Measurements from ENCODE around the gene STK36.
A peak's percentile ranks its signal among the peaks of the same experiment; 100 is the strongest.
"Not testable (repeated sequence)": the region's sequence is repeated elsewhere in the genome, so short reads cannot be mapped to it uniquely, and the experiment has no call there.

The STK36 gene

DNA sequence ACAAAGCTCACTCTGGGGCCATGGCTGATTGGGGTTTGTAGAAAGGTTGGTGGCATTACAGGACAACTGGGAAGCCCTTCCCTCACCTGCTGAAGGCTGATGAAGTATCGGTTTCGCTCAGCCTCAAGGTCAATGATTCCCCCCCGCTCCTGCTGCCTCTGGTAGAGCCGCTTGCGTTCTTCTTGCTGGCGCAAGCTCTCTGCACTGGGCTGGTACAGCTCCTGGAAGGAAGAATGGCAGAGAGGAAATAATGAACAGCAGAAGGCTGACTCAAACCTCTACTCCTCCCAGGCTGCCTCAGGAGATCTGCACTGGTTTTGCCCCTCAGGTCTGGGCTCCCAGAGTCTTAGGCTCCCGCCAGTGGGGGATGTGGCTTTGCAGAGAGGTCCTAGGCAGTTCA is 7.2 kb upstream of the STK36 start:
- peaks cover 16% of the 10 kb centered on the region for H3K36me3 ChIP-seq (ENCODE audit: control insufficient read depth, insufficient read depth, low read length)

DNA sequence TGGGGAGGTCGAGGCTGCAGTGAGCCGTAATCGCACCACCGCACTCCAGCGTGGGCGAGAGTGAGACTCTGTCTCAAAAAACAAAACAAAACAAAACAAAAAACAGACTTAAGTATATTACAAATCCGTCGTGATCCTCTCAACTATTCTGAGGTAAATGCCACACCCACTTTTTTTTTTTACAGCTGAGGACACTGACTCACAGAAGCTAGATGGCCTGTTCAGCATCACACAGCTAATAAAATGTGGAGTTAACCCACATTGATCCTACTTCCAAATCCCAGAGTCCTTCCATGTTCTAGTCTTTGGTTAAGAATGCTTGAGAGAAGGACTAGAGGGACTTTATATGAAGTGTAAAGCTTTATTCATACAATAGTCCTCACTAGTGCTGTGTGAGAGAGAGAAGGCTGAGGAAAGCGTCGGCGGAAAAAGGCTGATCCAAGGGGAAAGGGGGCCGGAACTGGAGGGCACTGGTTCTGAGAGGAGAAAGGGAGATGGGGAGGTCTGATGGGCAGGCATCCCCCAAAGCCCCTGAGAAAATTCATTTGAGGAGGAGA is 711 bp upstream of the STK36 start:
- Histone ChIP-seq H3K4me1 (ENCODE audit: control insufficient read depth, insufficient read depth, low read length) (peaks cover 3% of the 10 kb centered on the region), H3K4me3 (ENCODE audit: low read length) (peak overlapping the region; percentile 86), H3K9me3 (ENCODE audit: control insufficient read depth, low read length) (no peaks in the 10 kb centered on the region), H3K36me3 (ENCODE audit: control insufficient read depth, insufficient read depth, low read length) (peaks cover 3% of the 10 kb centered on the region), H3K27me3 (ENCODE audit: control insufficient read depth, insufficient read depth, low read length) (no peaks in the 10 kb centered on the region), H3K9ac (ENCODE audit: low read length) (peak overlapping the region; percentile 67)

More for the DNA sequence above, 7.2 kb upstream of the STK36 start:
- no peaks in the 10 kb centered on the region for H3K4me1 ChIP-seq (ENCODE audit: control insufficient read depth, insufficient read depth, low read length)
- no peaks in the 10 kb centered on the region for H3K9me3 ChIP-seq (ENCODE audit: control insufficient read depth, low read length)
- H3K9ac ChIP-seq (ENCODE audit: low read length), result no peak overlapping the region
- H3K27me3 ChIP-seq (ENCODE audit: control insufficient read depth, insufficient read depth, low read length), result no peaks in the 10 kb centered on the region
- no peak overlapping the region for H3K4me3 ChIP-seq (ENCODE audit: low read length)

DNA sequence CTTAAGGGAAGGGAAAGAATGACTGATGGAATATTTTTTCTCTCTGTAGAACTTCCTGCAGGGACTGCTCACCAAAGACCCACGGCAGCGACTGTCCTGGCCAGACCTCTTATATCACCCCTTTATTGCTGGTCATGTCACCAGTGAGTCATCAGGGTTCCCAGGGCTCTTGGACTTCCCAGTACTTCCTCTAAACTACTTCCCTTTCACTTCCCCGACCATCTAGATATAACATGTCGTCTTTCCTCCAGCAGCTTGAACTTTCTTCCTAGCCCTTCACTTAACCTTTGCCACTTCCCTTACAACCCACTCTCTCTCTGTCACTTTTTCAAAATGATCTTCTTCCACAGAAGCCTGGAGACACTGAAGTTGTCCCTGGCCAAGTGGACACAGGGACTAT is 7.2 kb downstream of the STK36 start:
- Histone ChIP-seq H3K9me3 (ENCODE audit: control insufficient read depth, low read length) (no peaks in the 10 kb centered on the region), H3K27me3 (ENCODE audit: control insufficient read depth, insufficient read depth, low read length) (no peaks in the 10 kb centered on the region), H3K4me3 (ENCODE audit: low read length) (no peak overlapping the region), H3K4me1 (ENCODE audit: control insufficient read depth, insufficient read depth, low read length) (no peaks in the 10 kb centered on the region), H3K9ac (ENCODE audit: low read length) (no peak overlapping the region), H3K36me3 (ENCODE audit: control insufficient read depth, insufficient read depth, low read length) (peaks cover 7% of the 10 kb centered on the region)

DNA sequence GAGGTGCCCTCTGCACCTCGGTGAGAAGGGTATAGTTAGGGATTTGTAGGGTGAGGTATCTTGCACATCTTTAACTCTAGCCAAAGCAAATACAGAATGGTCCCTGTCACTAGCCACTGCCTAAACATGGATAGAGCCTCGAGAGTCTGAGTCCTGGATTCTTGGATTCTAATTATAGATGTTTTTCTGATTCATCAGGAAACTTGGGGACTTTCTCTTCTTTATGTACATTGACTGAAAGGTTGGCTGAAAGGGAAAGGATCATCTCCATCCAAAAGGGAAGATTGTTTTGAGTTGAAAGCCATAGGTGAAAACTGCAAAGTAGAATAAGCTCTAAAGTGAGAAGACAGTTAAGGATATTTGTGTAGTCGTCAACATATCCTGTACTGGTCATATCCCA is 8.2 kb downstream of the STK36 start:
- peaks cover 7% of the 10 kb centered on the region for H3K36me3 ChIP-seq (ENCODE audit: control insufficient read depth, insufficient read depth, low read length)
- H3K4me1 ChIP-seq (ENCODE audit: control insufficient read depth, insufficient read depth, low read length), result no peaks in the 10 kb centered on the region
- H3K27me3 ChIP-seq (ENCODE audit: control insufficient read depth, insufficient read depth, low read length), result no peaks in the 10 kb centered on the region
- H3K9ac ChIP-seq (ENCODE audit: low read length), result no peak overlapping the region
- H3K9me3 ChIP-seq (ENCODE audit: control insufficient read depth, low read length), result no peaks in the 10 kb centered on the region
- H3K4me3 ChIP-seq (ENCODE audit: low read length), result no peak overlapping the region

DNA sequence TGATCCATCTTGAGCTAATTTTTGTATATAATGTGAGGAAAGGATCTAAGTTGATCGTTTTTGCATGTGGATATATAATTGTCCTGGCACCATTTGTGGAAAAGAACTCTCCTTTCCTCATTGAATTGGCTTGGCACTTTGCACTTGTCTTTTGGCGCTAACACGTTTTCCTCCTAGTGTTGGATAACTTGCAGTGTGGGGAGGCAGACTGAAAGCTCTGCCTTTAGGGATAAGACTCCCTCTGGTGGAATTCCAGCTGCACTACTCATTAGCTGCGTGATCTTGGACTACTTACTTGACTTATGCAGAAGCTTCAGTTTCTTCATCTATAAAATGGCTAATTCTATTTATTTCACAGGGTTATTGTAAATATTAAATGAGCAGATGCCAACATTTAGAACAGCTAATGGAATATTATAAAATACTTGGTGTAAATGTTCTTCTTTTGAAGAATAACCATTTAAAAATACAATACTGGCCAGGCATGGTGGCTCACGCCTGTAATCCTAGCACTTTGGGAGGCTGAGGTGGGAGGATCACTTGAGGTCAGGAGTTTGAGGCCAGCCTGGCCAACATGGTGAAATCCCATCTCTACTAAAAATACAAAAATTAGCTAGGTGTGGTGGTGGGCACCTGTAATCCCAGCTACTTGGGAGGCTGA is 15.6 kb downstream of the STK36 start:
- H3K27me3 ChIP-seq (ENCODE audit: control insufficient read depth, insufficient read depth, low read length); H3K4me1 ChIP-seq (ENCODE audit: control insufficient read depth, insufficient read depth, low read length); H3K4me3 ChIP-seq (ENCODE audit: low read length); H3K9me3 ChIP-seq (ENCODE audit: control insufficient read depth, low read length); H3K36me3 ChIP-seq (ENCODE audit: control insufficient read depth, insufficient read depth, low read length); H3K9ac ChIP-seq (ENCODE audit: low read length): not testable (repeated sequence)

DNA sequence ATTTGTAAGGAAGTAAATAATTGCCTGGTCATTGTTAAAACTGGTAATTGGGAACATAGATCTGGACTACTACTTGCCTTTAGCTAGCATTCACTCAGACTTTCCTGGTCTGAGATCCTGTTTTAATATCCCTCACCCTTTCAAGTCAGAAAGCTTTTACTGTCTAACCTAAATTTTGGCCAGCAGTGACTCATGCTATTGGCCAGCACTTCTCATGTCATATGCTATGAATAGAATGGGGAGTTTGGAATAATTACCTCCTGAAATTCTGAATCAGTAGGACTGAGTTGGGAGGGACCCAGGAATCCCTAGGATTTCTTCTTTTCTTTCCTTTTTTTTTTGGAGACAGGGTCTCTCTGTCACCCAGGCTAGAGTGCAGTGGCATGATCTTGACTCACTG is 19.3 kb downstream of the STK36 start:
- Histone ChIP-seq H3K27me3 (ENCODE audit: control insufficient read depth, insufficient read depth, low read length) (no peaks in the 10 kb centered on the region), H3K9ac (ENCODE audit: low read length) (no peak overlapping the region), H3K9me3 (ENCODE audit: control insufficient read depth, low read length) (no peaks in the 10 kb centered on the region), H3K4me3 (ENCODE audit: low read length) (no peak overlapping the region), H3K4me1 (ENCODE audit: control insufficient read depth, insufficient read depth, low read length) (no peaks in the 10 kb centered on the region), H3K36me3 (ENCODE audit: control insufficient read depth, insufficient read depth, low read length) (peaks cover 8% of the 10 kb centered on the region)

DNA sequence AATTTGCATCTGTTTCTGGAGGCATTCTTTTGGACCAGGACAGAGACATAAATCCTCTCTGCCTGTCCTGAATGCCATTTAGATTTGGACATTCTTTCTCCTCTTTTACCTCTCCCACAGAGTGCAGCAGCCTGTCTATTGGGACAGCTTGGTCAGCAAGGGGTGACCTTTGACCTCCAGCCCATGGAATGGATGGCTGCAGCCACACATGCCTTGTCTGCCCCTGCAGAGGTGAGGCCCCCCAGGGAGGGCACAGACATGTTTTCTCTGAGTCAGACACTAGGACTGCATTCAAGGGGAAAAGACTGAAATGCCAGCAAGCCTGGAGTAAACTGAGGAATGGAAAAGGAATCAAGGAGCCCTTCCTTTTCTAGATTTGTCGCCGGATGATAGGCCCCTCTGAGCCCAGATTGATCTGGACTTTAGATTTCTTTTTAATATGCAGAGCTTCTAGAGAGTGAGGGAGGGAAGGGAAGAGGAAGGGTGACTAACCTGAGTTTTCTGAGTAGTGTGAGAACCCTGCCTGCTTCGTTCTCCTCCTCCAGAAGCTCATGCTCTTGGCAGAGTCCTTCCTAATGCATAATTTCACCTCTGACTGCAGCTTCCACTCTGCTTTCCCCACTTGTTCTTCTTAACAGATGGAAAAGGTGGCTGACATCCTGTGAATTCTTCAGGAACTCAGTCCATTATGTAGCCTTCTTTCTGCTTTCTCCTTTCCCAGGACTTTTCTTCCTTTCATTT is 22.7 kb downstream of the STK36 start:
- H3K27me3 ChIP-seq (ENCODE audit: control insufficient read depth, insufficient read depth, low read length), result no peaks in the 10 kb centered on the region
- no peaks in the 10 kb centered on the region for H3K9me3 ChIP-seq (ENCODE audit: control insufficient read depth, low read length)
- H3K9ac ChIP-seq (ENCODE audit: low read length), result no peak overlapping the region
- H3K4me3 ChIP-seq (ENCODE audit: low read length), result no peak overlapping the region
- H3K36me3 ChIP-seq (ENCODE audit: control insufficient read depth, insufficient read depth, low read length), result peaks cover 8% of the 10 kb centered on the region
- no peaks in the 10 kb centered on the region for H3K4me1 ChIP-seq (ENCODE audit: control insufficient read depth, insufficient read depth, low read length)

DNA sequence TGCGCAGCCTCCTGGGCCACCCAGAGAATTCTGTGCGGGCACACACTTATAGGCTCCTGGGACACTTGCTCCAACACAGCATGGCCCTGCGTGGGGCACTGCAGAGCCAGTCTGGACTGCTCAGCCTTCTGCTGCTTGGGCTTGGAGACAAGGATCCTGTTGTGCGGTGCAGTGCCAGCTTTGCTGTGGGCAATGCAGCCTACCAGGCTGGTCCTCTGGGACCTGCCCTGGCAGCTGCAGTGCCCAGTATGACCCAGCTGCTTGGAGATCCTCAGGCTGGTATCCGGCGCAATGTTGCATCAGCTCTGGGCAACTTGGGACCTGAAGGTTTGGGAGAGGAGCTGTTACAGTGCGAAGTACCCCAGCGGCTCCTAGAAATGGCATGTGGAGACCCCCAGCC is 27.0 kb downstream of the STK36 start:
- no peaks in the 10 kb centered on the region for H3K27me3 ChIP-seq (ENCODE audit: control insufficient read depth, insufficient read depth, low read length)
- no peaks in the 10 kb centered on the region for H3K36me3 ChIP-seq (ENCODE audit: control insufficient read depth, insufficient read depth, low read length)
- H3K9ac ChIP-seq (ENCODE audit: low read length), result no peak overlapping the region
- no peaks in the 10 kb centered on the region for H3K4me1 ChIP-seq (ENCODE audit: control insufficient read depth, insufficient read depth, low read length)
- no peaks in the 10 kb centered on the region for H3K9me3 ChIP-seq (ENCODE audit: control insufficient read depth, low read length)
- H3K4me3 ChIP-seq (ENCODE audit: low read length), result no peak overlapping the region

DNA sequence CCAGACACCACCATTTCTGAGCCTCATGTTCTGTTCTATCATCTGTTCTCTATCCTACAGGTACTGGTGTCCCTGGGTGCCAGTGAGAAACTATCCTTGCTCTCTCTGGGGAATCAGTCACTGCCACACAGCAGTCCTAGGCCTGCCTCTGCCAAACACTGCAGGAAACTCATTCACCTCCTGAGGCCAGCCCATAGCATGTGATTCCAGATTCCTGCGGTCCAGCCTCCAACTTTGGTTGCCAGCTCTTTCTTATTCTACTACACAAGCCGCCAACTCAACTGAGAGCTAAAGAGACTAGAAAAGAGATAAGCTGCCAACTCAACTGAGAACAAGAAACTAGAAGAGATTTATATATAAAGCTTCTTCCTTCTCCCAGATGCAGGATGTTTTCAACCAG is 29.9 kb downstream of the STK36 start:
- H3K9ac ChIP-seq (ENCODE audit: low read length), result no peak overlapping the region
- H3K36me3 ChIP-seq (ENCODE audit: control insufficient read depth, insufficient read depth, low read length), result no peaks in the 10 kb centered on the region
- no peaks in the 10 kb centered on the region for H3K4me1 ChIP-seq (ENCODE audit: control insufficient read depth, insufficient read depth, low read length)
- no peaks in the 10 kb centered on the region for H3K27me3 ChIP-seq (ENCODE audit: control insufficient read depth, insufficient read depth, low read length)
- H3K4me3 ChIP-seq (ENCODE audit: low read length), result no peak overlapping the region
- no peaks in the 10 kb centered on the region for H3K9me3 ChIP-seq (ENCODE audit: control insufficient read depth, low read length)

DNA sequence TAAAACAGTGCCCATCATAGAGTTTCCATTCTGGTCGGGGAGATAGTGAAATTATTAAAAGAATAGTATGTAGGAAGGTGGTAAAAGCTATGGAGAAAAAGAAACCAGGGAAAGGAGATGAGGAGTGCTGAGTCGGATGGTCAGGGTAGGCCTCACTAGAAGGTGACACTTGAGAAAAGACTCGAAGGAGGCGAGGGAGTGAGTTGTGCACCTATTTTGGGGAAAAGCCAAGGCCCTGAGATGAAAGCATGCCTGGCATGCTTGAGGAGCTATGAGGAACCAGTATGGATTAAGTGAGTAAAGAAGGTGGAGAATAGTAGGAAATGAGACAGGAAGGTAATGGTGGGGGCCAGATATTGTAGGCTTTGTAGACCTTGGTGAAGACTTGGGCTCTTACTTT is 31.5 kb downstream of the STK36 start:
- Histone ChIP-seq H3K4me1 (ENCODE audit: control insufficient read depth, insufficient read depth, low read length) (no peaks in the 10 kb centered on the region), H3K36me3 (ENCODE audit: control insufficient read depth, insufficient read depth, low read length) (no peaks in the 10 kb centered on the region), H3K27me3 (ENCODE audit: control insufficient read depth, insufficient read depth, low read length) (no peaks in the 10 kb centered on the region), H3K9ac (ENCODE audit: low read length) (no peak overlapping the region), H3K4me3 (ENCODE audit: low read length) (no peak overlapping the region), H3K9me3 (ENCODE audit: control insufficient read depth, low read length) (no peaks in the 10 kb centered on the region)

DNA sequence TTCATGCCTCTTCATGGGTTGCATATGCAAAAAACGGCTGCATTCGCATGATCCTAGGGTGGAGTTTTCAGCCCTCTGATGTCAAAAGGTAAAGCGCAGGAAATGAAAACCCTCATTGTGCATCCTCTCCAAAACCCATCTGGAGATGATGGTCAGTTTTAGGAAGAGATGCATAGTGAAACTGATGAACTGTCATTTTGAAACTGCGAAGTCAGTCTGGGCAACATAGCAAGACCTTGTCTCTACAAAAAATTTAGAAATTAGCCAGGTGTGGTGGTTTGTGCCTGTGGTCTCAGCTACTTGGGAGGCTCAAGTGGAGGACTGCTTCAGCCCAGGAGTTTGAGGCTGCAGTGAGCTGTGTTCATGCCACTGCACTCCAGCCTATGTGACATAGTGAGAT is 36.2 kb downstream of the STK36 start:
- Histone ChIP-seq H3K36me3 (ENCODE audit: control insufficient read depth, insufficient read depth, low read length) (no peaks in the 10 kb centered on the region), H3K9me3 (ENCODE audit: control insufficient read depth, low read length) (no peaks in the 10 kb centered on the region), H3K9ac (ENCODE audit: low read length) (no peak overlapping the region), H3K4me1 (ENCODE audit: control insufficient read depth, insufficient read depth, low read length) (peaks cover 14% of the 10 kb centered on the region), H3K4me3 (ENCODE audit: low read length) (no peak overlapping the region), H3K27me3 (ENCODE audit: control insufficient read depth, insufficient read depth, low read length) (no peaks in the 10 kb centered on the region)

DNA sequence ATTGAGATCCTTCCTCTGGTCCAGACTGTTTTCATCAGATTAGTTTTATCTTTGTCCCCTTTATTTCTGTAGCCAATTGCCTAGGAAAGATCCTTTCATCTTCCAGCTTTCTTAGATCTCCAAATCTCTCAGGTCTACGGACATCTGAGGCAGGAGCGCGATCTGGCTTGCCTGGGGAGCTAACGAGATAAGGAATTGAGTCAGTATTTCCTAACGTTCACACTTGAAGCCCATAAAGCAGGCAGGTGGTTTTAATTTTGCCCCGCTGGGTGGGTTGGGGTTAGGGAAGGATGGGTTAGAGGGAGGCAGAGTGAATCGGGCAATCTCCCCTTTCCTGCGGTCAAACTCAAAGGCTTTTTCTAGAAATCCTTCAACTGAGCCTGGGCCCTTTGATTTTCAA is 38.0 kb downstream of the STK36 start:
- Histone ChIP-seq H3K9ac (ENCODE audit: low read length) (peak overlapping the region; percentile 36), H3K36me3 (ENCODE audit: control insufficient read depth, insufficient read depth, low read length) (no peaks in the 10 kb centered on the region), H3K4me1 (ENCODE audit: control insufficient read depth, insufficient read depth, low read length) (peaks cover 20% of the 10 kb centered on the region), H3K27me3 (ENCODE audit: control insufficient read depth, insufficient read depth, low read length) (no peaks in the 10 kb centered on the region), H3K4me3 (ENCODE audit: low read length) (peak overlapping the region; percentile 51), H3K9me3 (ENCODE audit: control insufficient read depth, low read length) (no peaks in the 10 kb centered on the region)
